Adrenal gland (tissue), 12 donors: ENCODE measurements around the gene RABGAP1L. TPM values are rescaled to one million over a fixed set of nuclear protein-coding genes. Genes with fewer than 3 reads are reported as not detected.
A peak's percentile ranks its signal among the peaks of the same experiment; 100 is the strongest.

Experiments
- DNase-seq, 7 donors: peaks; one replicate each; pipeline ENCODE4 v3.0.0-alpha.2; 2019 to 2020
- H3K27ac ChIP-seq, 5 donors: fragments of 200-600 bp; sonication (generic) in 4 of 5; 1 replicate in 3 of 5; 2 replicates in 2 of 5; pipeline versions ENCODE4 v1.5.1 to v1.8.0; 2016 to 2020; ENCODE audit warnings: mild to moderate bottlenecking in 1 of 5
- H3K27me3 ChIP-seq: fragments of 200-600 bp; 2 replicates; pipeline ENCODE4 v1.8.0; 2021
- H3K36me3 ChIP-seq, 2 donors: fragments of 200-600 bp; replicated peaks in 1 of 2; 1 replicate in 1 of 2; 2 replicates in 1 of 2; pipeline versions ENCODE4 v1.5.1 to v1.8.0; 2018 to 2022
- H3K4me1 ChIP-seq, 2 donors: fragments of 200-600 bp; replicated peaks in 1 of 2; 1 replicate in 1 of 2; 2 replicates in 1 of 2; pipeline versions ENCODE4 v1.5.1 to v1.8.0; 2018 to 2021
- H3K4me3 ChIP-seq, 4 donors: fragments of 200-600 bp; sonication (generic) in 3 of 4; one replicate each; pipeline ENCODE4 v1.5.1; 2016 to 2018
- H3K9me3 ChIP-seq, 3 donors: fragments of 200-600 bp; sonication (generic) in 1 of 3; replicated peaks in 1 of 3; 1 replicate in 2 of 3; 2 replicates in 1 of 3; pipeline versions ENCODE4 v1.5.1 to v1.8.0; 2016 to 2021
- POLR2A ChIP-seq, 2 donors: fragments of 450-650 bp; IDR thresholded peaks; one replicate each; pipeline ENCODE4 v1.6.1; 2017; ENCODE audit warnings: antibody characterized with exemption in 2 of 2, mild to moderate bottlenecking in 2 of 2, moderate library complexity in 1 of 2
- WGBS, 4 donors: extraction: QIAGEN DNeasy Blood & Tissue Kit in 2 of 4; methylation state at CpG; one replicate each; pipeline versions ENCODE4 v1.1.5 to v1.1.7; 2013 to 2017; 5-methylcytosine and 5-hydroxymethylcytosine counted together
- intact Hi-C, 2 donors: fragments of 100-400 bp; cut with DNase I; formaldehyde crosslinking; loops; one replicate each; pipeline versions ENCODE4 v1.14.1 to v1.15.0; 2022 to 2023
- polyA plus RNA-seq, 3 donors: library from polyadenylated mRNA; stranded (reverse); fragments of 200-250 nt in 2 of 3; fragments of 350-450 nt in 1 of 3; fragmentation: Illumina TruSeq in 1 of 3; extraction: RNeasy Lipid Tissue Mini Kit (QIAGEN cat#74804) in 1 of 3; gene quantifications; one replicate each; pipeline ENCODE4 v1.2.3, GENCODE V29; 2013 to 2014
- total RNA-seq, 9 donors: library from RNA; depleted of rRNA in 4 of 9; stranded (reverse); fragments of >200 nt in 4 of 9; fragments of 120-200 nt in 1 of 9; fragmentation: NEBNext Ultra II Directional in 1 of 9; extraction: Animal tissue kit (Norgen Biotek cat#: 25700) in 1 of 9; gene quantifications; one replicate each; pipeline versions ENCODE4 v1.1.0 to v1.2.4, GENCODE V29; 2013 to 2023
- TF ChIP-seq, protein P1 (sequence below), 6 experiments: fragments of 450-650 bp in 4 of 6; fragments of 200-600 bp in 2 of 6; sonication (generic) in 1 of 6; IDR thresholded peaks; 1 replicate in 5 of 6; 2 replicates in 1 of 6; pipeline versions ENCODE4 v1.5.1 to v1.8.0; 2016 to 2021; ENCODE audit warnings: antibody characterized with exemption in 6 of 6, mild to moderate bottlenecking in 2 of 6, moderate library complexity in 1 of 6
- donor health status: healthy with polysubstance abuse.
- donor health status: Bipolar disorder and iron deficiency.
- donor health status: DM: yes; HTN: yes; CAD: no.
- donor health status: DM: no; HTN: no; CAD: no.
- donor health status: DM: no; HTN: no; CAD: no.
- donor health status: DM: yes; HTN: yes; CAD: no.

Gene RABGAP1L
- total and polyA plus RNA-seq, 12 donors: 10.4 to 29.9 (median 19.7) TPM

DNA sequence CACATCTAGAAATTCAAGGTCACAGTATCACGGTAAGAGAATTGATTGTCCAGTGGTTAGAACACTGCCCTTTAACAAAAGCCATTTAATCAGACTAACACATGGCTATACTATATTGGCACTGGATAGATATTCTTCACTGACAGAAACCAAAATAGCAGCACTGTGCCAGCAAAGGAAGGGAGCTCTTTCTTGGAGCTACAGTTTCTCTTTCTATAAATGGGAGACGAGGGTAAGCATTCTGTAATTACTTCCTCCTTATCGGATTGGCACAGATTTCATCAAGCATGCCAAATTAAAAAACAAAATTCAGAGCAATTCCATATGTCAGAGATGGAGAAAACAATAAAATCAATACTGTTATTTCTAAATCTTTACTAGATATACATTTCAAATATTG lies 724.7 kb downstream of the RABGAP1L start:
- Histone ChIP-seq H3K4me3 (no peak overlapping the region), H3K4me1 (peaks cover 0 to 5% of the 10 kb centered on the region in 2 donors), H3K27ac (no peak overlapping the region), H3K36me3 (no peaks in the 10 kb centered on the region), H3K9me3 (no peaks in the 10 kb centered on the region), H3K27me3 (no peaks in the 10 kb centered on the region)
- intact Hi-C loops: no loop called here
- TF ChIP-seq POLR2A (IDR thresholded peaks at IDR 0.05): no peak
- TF ChIP-seq, protein P1, sequence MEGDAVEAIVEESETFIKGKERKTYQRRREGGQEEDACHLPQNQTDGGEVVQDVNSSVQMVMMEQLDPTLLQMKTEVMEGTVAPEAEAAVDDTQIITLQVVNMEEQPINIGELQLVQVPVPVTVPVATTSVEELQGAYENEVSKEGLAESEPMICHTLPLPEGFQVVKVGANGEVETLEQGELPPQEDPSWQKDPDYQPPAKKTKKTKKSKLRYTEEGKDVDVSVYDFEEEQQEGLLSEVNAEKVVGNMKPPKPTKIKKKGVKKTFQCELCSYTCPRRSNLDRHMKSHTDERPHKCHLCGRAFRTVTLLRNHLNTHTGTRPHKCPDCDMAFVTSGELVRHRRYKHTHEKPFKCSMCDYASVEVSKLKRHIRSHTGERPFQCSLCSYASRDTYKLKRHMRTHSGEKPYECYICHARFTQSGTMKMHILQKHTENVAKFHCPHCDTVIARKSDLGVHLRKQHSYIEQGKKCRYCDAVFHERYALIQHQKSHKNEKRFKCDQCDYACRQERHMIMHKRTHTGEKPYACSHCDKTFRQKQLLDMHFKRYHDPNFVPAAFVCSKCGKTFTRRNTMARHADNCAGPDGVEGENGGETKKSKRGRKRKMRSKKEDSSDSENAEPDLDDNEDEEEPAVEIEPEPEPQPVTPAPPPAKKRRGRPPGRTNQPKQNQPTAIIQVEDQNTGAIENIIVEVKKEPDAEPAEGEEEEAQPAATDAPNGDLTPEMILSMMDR (IDR thresholded peaks at IDR 0.05): no peak
- peak in 1 of 7 donors; percentile 3 for DNase-seq
- 31 to 47% (median 37%) methylated on average over 3 of the region's 3 CpGs for WGBS, 4 donors

DNA sequence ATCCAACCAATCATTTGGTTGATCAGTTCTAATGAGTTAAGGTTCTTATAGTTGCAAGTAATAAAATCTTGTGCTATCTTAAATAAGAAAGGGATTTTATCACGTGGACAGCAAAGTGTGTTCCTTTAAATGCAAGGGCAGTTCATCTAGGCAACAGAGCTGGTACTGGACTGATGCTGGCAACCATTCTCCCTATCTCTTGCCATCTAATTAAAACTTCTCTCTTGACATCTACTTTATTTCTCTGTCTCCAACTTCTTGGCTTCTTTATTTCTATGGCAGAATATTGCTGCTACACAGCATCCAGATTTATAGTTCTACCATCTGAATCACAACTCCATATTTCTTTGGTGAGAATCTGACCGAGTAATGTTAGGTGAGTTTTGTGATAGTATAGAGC lies 725.2 kb downstream of the RABGAP1L start:
- H3K9me3 ChIP-seq: no peaks in the 10 kb centered on the region
- H3K36me3 ChIP-seq: no peaks in the 10 kb centered on the region
- intact Hi-C loops: no loop called here
- WGBS, 4 donors: 86 to 93% (median 88%) methylated on average over 2 of the region's 2 CpGs
- H3K27me3 ChIP-seq: no peaks in the 10 kb centered on the region
- TF ChIP-seq, protein P1 (IDR thresholded peaks at IDR 0.05): no peak
- no peak for TF ChIP-seq POLR2A (IDR thresholded peaks at IDR 0.05)
- peaks cover 0 to 5% of the 10 kb centered on the region in 2 donors for H3K4me1 ChIP-seq
- no peak overlapping the region for H3K4me3 ChIP-seq
- no peak for DNase-seq
- no peak overlapping the region for H3K27ac ChIP-seq

DNA sequence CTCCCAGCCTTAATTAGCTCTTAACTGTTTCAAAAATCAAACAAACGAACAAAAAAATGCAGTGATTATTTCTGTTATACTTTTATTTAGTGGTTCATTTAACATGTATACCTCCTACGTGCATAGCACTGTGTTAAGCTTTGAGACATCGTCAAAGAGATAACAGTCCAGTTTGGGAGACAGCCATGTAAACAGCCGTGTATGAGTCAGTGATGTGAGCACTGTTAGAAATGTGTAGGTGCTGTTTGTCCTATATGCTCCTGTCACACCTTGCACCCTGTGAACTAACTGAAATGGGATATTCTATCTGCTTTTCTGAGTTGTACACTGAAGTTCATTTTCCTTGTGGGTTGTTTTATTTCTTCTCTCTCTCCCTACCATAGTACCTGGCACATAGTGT lies 730.7 kb downstream of the RABGAP1L start:
- Histone ChIP-seq H3K27ac (no peak overlapping the region), H3K4me1 (no peaks in the 10 kb centered on the region), H3K36me3 (no peaks in the 10 kb centered on the region), H3K9me3 (no peaks in the 10 kb centered on the region), H3K27me3 (no peaks in the 10 kb centered on the region), H3K4me3 (no peak overlapping the region)
- intact Hi-C loops: no loop called here
- TF ChIP-seq, protein P1 (IDR thresholded peaks at IDR 0.05): no peak
- TF ChIP-seq POLR2A (IDR thresholded peaks at IDR 0.05): no peak
- no peak for DNase-seq
- WGBS, 4 donors: 69 to 86% (median 80%) methylated on average over 4 of the region's 4 CpGs

DNA sequence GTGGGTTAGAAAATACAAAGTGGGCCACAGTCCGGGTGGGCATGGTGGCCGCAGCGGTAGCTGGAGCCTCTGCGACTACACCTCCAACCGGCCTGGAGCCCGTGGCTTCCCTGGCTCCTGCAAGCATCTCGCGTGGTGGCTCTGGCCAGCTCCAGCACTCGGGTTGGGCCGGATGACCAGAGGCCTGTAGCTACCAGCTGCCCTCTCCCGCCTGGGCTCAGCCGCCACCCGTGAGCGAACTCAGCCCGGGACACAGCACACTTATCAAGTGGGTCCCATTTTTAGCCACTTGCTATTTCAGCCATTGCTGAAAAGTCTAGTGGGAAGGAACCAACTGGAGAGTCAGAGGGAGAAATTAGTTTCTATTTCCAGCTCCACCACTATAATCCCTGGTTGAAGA lies 732.7 kb downstream of the RABGAP1L start:
- no peak overlapping the region for H3K27ac ChIP-seq
- DNase-seq: no peak

More for the DNA sequence above, 732.7 kb downstream of the RABGAP1L start:
- no peak for TF ChIP-seq POLR2A (IDR thresholded peaks at IDR 0.05)
- TF ChIP-seq, protein P1 (IDR thresholded peaks at IDR 0.05): no peak
- no peaks in the 10 kb centered on the region for H3K27me3 ChIP-seq
- no peaks in the 10 kb centered on the region for H3K9me3 ChIP-seq
- 93 to 97% (median 97%) methylated on average over 15 of the region's 15 CpGs for WGBS, 4 donors
- H3K4me1 ChIP-seq: no peaks in the 10 kb centered on the region
- H3K36me3 ChIP-seq: no peaks in the 10 kb centered on the region
- no peak overlapping the region for H3K4me3 ChIP-seq
- intact Hi-C loops: no loop called here
